Activated CD8-positive, alpha-beta memory T cell treated with anti-CD3 and anti-CD28 coated beads for 24 hours (primary cell): Measurements from ENCODE around the gene ST8SIA4.

ENCODE experiments used
- DNase-seq: peaks from one replicate; pipeline ENCODE4 v3.0.0-alpha.2; 2020

ST8SIA4 gene, protein sequence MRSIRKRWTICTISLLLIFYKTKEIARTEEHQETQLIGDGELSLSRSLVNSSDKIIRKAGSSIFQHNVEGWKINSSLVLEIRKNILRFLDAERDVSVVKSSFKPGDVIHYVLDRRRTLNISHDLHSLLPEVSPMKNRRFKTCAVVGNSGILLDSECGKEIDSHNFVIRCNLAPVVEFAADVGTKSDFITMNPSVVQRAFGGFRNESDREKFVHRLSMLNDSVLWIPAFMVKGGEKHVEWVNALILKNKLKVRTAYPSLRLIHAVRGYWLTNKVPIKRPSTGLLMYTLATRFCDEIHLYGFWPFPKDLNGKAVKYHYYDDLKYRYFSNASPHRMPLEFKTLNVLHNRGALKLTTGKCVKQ

DNA sequence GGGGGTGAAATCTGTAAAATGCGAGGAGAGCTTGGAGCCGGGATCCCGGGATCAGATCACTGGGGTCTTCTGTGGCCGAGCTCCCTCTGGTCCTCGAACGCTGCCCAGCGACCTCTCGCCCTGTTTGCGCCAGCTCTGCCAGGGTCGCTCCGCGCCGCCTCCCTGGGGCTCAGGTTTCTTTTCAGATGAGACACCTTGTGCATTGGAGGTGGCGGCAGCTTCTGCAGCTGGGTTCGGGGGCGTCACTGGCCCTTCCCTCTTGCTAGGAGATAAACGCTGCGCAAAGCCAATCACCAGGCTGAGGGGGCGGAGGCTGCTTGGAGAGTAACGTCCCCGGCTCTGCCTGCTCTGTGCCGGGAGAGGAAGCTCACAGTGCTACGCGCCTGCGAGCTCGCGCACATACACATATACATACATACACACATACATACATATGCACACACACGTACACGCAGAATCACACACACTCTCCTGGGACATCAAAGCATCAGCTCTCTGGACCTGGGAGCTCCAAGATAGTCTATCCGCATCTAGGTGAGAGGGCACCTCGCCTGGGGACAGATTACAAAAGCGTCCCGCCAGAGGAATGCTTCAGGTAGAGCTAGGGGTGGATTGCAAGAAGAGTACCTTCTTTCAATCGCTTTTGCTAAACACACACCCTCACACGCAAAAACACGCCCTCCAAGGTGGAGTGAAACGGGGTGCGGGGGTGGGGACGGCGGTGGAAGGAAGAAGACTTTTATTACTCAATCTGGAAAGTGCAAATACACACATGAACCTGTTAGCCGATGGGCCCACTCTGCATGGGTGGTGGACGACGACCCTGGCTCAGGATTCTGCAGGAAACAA, at the start of gene ST8SIA4:
Gene ST8SIA4 (minus strand): TSS at position 244 of the 849 bp plus-strand sequence. CDS start 327 bp downstream, outside the sequence.
- peak; percentile 92 for DNase-seq

GRCh38 chr5:100950985-100951384, 47.9 kb upstream of the ST8SIA4 start:
- DNase-seq: no peak

DNA sequence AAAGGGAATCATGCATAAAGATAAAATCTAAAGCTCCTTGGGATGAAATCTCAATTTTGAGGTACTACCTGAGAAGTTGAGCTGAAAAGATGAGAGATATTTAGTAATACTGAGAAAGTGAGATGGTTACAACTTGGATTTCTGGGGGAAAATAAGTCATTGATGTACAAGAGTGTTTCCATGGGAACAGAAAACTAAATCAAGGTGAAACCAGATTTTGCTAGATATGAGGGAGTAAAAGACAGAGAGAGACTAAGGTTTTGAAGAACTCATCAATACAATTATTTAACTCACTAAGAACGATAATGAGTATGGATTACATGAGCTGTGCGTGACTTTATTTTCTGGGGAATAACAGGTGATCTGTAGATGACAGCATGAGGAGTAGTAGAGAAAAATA, 10.2 kb upstream of the ST8SIA4 start:
- DNase-seq: no peak

DNA sequence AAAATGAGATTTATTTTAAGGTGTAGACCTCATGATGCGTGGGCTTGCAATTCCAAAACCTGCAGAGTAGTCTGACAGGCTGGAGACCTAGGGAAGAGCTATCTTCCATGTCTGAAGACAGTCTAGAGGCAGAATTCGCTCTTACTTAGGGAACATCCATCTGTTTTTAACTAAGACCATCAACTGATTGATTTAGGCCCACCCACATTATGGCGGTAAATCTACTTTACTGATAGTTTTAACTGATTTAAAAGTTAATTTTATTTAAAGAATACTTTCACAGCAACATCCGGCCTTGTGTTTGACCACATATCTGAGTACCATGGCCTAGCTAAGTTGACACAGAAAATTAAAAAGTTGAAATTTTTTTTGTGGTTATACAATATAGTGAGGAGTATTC, 6.0 kb upstream of the ST8SIA4 start:
- no peak for DNase-seq

GRCh38 chr5:100905259-100905914, 2.3 kb upstream of the ST8SIA4 start:
- no peak for DNase-seq

DNA sequence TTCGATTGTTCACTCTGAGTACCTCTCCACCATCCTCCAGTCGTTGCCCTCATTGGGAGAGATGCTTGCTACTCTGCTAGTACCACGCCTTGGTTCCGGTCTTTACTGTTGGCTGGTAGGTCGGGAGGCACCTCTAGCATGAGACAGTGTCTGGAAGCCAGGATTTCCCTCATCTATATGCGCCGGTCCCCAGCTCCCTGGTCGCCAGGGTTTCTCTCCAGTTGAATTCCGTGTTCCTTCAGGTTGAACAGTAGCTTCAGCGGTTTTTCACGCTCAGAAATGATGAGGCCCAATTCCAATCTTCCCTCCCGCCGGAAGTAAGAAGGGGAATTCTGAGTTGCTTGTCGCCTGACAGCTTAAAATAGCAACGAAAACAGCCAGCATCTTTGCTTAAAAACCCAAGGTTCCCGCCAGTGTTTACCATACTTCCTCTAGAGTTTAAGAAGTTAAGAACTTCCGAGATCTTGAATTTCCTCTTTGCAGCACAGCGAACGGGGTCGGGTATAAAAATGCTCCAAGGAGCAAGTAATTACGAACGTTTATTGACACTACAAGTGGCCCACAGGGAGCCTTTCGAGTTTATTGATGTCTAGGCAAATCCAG, 1.3 kb upstream of the ST8SIA4 start:
- peak; percentile 80 for DNase-seq

- DNase-seq: peak; percentile 64
These were observed 543 bp downstream of the ST8SIA4 start for GRCh38 chr5:100902440-100903038.

- peak; percentile 76 for DNase-seq
These were observed 1.2 kb downstream of the ST8SIA4 start for GRCh38 chr5:100901821-100902341.

DNA sequence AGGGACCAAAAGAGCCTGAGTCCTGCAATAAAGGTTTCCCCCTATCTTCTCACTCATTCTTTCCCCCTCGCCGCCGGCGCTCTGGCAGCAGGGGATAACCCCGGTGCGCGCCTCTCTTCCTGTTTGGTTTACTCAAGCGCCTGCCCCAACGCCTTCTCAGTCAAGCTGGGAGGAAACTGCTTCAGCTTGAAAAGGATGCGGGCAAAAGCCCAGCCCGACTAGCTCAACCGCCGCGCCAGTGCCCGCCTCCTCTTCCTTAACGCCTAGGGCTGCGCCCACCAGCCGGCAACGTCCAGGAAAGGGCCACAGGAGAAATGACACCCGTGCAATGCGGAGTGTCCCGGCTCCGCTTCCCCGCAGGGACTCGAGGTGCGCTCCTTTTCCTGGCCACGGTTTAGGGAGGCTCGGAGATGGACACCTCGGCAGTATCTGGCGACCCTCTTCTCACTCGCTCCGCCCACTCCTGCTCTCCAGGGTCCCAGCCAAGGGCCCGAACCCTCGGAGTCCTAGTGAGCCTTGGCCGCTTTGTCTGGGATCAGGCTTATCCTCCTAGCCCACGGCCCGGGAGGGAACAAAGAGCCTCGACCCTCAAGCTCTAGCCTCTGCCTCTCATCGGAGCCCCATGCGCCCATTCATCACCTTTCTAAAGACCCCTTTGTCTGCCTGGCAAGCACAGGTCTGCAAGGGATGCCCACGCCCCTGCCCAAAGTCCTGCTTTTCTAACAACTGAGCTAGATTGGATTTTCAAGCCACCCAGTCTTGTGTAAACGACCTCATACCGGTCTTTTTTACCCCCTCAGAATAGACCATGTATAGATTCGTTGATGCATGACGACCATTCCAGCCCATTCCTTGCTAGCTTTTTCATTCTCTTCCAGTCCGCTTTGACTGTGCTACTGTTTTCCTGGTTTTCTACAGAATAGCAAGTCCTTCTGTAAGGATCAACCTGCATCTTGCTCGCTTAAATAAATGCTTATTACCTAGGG, 2.0 kb downstream of the ST8SIA4 start:
- DNase-seq: peak; percentile 92

DNA sequence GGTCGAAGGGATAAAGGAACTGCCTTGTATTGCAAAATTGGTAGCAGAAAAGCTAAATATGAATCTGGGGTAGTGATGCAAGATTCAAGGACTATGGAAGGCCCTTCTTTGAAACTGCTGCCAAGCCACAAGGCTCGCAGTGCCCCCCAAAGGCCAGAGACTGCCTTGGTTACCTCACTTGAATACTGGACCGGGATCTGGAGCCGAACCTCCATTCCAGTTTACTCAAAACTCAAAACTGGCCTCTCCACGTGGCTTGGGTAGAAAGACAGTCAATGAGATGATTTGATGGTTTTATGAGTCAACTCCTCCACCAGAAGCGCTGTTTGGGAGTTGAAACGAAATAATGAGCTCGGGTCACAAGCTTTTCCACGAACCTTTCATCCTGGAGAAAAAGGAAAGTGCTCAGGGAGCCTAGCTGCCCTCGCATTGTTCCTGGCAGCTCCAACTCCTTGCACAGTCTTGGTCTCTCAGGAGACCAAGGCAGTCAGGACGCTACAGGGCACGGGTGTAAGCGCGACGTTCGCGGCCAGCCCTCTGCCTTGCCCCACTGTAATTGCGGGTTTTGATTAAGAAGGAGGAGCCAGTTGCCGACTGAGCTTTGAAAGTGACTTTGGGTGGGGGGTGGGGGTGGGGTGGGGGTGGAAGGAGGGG, 2.8 kb downstream of the ST8SIA4 start:
- peak; percentile 89 for DNase-seq

GRCh38 chr5:100899675-100900074, 3.4 kb downstream of the ST8SIA4 start:
- DNase-seq: no peak

DNA sequence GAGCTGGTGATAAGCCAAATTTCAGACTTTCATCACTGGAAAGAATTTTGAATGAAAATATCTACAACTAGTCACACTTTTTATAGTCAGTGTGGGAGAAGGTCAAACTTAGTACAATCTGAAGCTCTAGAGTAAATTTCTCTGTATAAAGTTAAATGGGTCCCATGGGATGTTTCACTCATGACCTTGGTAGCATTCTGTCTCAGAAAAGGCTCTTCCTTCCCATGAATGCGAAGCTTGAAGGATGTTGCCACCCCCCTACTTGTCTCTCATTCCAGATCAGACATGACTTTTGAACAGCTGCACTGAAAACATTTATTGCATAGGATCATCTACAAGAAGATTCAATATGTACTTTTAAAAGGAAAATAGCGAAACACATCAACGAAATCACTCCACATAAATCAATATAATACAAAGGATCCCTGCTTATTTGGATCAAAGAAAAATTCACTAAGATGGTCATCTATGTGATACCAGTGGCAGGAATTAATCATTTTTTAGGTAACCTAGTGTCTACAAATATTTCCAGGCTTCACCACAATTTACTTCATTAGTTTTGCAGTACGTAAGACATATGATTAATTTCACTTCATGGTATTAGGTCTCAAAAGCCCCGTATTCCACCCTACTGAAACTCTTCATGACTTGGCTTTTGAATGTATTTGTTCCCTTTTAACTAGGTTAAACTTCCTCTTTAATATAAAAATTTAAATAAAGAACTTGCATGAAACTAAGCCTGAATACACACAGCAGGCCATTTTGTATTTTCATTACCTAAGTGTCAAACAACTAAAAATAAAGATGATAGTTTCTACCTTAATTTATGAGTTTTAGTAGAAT, 4.4 kb downstream of the ST8SIA4 start:
- DNase-seq: no peak

GRCh38 chr5:100896054-100896453, 7.0 kb downstream of the ST8SIA4 start:
- DNase-seq: no peak

DNA sequence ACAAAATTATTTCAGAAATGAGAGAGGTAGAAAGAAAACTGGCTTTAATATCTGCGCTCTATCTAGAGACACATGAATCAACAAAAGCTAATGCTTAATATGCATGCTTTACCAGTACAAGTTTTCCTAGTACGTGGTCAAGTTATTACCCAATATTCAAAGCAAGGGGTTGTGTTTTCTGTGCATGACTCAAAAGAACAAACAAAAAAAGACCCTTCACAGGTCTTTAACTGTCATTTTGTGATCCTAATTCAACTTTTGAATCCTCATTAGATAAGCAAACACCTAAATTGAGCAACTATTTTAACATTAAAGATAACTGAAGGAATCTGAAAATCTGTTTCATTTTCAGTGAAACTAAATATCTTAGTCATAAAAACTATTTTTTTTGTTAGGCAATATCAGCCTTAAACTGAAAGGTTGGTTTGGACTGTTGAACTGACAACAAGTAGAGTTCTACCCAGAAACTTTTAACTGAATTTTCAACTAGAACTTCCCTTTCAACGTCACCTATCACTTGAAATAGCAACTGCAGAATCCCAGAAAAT, 12.5 kb downstream of the ST8SIA4 start:
- no peak for DNase-seq

- DNase-seq: no peak
These were observed 13.2 kb downstream of the ST8SIA4 start for GRCh38 chr5:100889896-100890295.

- no peak for DNase-seq
These were observed 13.8 kb downstream of the ST8SIA4 start for GRCh38 chr5:100889165-100889743.

DNA sequence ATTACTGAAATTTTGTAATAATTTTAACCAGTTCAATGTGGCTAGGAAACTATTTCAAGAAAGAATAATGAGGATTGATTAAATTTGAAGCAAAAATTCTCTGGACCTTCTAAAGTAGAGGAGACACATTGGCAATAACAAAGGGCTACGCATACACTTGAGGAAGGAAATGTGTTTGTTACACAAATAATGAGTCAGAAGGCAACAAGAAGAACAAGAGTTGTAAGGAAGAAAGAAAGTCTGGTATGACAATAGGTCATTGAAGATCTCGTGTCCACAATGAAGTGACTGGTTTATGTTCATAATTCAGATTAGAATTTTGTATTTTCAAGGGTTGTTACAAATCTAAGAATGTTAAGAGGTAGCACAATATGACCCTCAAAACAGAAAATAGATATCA, 25.8 kb downstream of the ST8SIA4 start:
- no peak for DNase-seq

GRCh38 chr5:100872408-100873190, 30.5 kb downstream of the ST8SIA4 start:
- no peak for DNase-seq
